ENCODE results near the gene TLL1. TPM values are rescaled to one million over a fixed set of nuclear protein-coding genes. Genes with fewer than 3 reads are reported as not detected.

The TLL1 gene
- total and polyA plus RNA-seq, 2 donors (not counting 3 experiments of a cell fraction or from before 2014, with no cell fraction given): 0.41 to 1.4 TPM

- BruUV-seq (replicated peaks): no TSS peak
- Histone ChIP-seq H3K4me1 (ENCODE audit: control insufficient read depth, extremely low read depth, insufficient read depth, low read length) (no peaks in the 10 kb centered on the region), H3K36me3 (ENCODE audit: control insufficient read depth in 2 of 2, extremely low read depth in 1 of 2, insufficient read depth in 2 of 2, low read length in 2 of 2) (no peaks in the 10 kb centered on the region), H3K27me3 (ENCODE audit: control insufficient read depth in 2 of 2, insufficient read depth in 2 of 2, low read length in 2 of 2) (no peaks in the 10 kb centered on the region), H3K27ac (ENCODE audit: insufficient read depth, low read depth, low read length) (no peak overlapping the region), H3K4me3 (replicated peaks in 1 of 3; ENCODE audit: insufficient read depth in 1 of 3, low read depth in 1 of 3, low read length in 3 of 3) (no peak overlapping the region), H3K79me2 (ENCODE audit: control insufficient read depth, insufficient read depth, low read length) (no peaks in the 10 kb centered on the region), H2AFZ (ENCODE audit: low read depth, low read length) (no peak overlapping the region), H3K9ac (replicated peaks; ENCODE audit: extremely low read depth, insufficient read depth, low read length) (no peak overlapping the region), H3K9me1 (replicated peaks; ENCODE audit: control insufficient read depth, extremely low read depth, insufficient read depth, low read length) (no peaks in the 10 kb centered on the region), H4K20me1 (replicated peaks; ENCODE audit: control insufficient read depth, extremely low read depth, insufficient read depth, low read length) (no peaks in the 10 kb centered on the region), H3K4me2 (ENCODE audit: insufficient read depth, low read length) (no peak overlapping the region), H3K9me3 (replicated peaks; ENCODE audit: control insufficient read depth, insufficient read depth, low read length) (no peaks in the 10 kb centered on the region)
- CTCF ChIA-PET: no interaction called here
- intact Hi-C loops (cut with micrococcal nuclease) (no loop called here), dilution Hi-C loops (cut with MboI; ENCODE audit: extremely low pct_ligation_motif_present, low sequenced_read_pairs) (no loop called here)
- FAIRE-seq (no peak), DNase-seq (ENCODE audit: low read depth, low spot score) (no peak)
- POLR2A ChIA-PET: no interaction called here
- TF ChIP-seq POLR2A (IDR thresholded peaks at IDR 0.05; ENCODE audit: low read depth, low read length) (no peak), EZH2 (IDR thresholded peaks at IDR 0.05; ENCODE audit: borderline replicate concordance, low read depth, low read length, severe bottlenecking) (no peak), FOS (IDR thresholded peaks at IDR 0.05; ENCODE audit: borderline replicate concordance, insufficient read depth, low read length) (no peak), JUN (IDR thresholded peaks at IDR 0.05; ENCODE audit: borderline replicate concordance, insufficient read depth, insufficient read length, low read depth) (no peak)
Measured at GRCh38 chr4:165967486-165967885, 94.4 kb downstream of the TLL1 start.

GRCh38 chr4:165970703-165971420 is 97.8 kb downstream of the TLL1 start:
- Histone ChIP-seq H3K9ac (replicated peaks; ENCODE audit: extremely low read depth, insufficient read depth, low read length) (no peak overlapping the region), H3K27ac (ENCODE audit: insufficient read depth, low read depth, low read length) (no peak overlapping the region), H2AFZ (ENCODE audit: low read depth, low read length) (no peak overlapping the region), H3K79me2 (ENCODE audit: control insufficient read depth, insufficient read depth, low read length) (no peaks in the 10 kb centered on the region), H3K4me1 (ENCODE audit: control insufficient read depth, extremely low read depth, insufficient read depth, low read length) (no peaks in the 10 kb centered on the region), H3K9me3 (replicated peaks; ENCODE audit: control insufficient read depth, insufficient read depth, low read length) (no peaks in the 10 kb centered on the region), H3K36me3 (ENCODE audit: control insufficient read depth in 2 of 2, extremely low read depth in 1 of 2, insufficient read depth in 2 of 2, low read length in 2 of 2) (no peaks in the 10 kb centered on the region), H3K27me3 (ENCODE audit: control insufficient read depth in 2 of 2, insufficient read depth in 2 of 2, low read length in 2 of 2) (no peaks in the 10 kb centered on the region), H4K20me1 (replicated peaks; ENCODE audit: control insufficient read depth, extremely low read depth, insufficient read depth, low read length) (no peaks in the 10 kb centered on the region), H3K4me3 (replicated peaks in 1 of 3; ENCODE audit: insufficient read depth in 1 of 3, low read depth in 1 of 3, low read length in 3 of 3) (no peak overlapping the region), H3K4me2 (ENCODE audit: insufficient read depth, low read length) (no peak overlapping the region), H3K9me1 (replicated peaks; ENCODE audit: control insufficient read depth, extremely low read depth, insufficient read depth, low read length) (no peaks in the 10 kb centered on the region)
- DNase-seq (ENCODE audit: low read depth, low spot score) (no peak), FAIRE-seq (no peak)
- POLR2A ChIA-PET: no interaction called here
- CTCF ChIA-PET: interaction anchor here (1.1 kb wide), 1 partner anchor 10 kb away, joined by 5 read pairs; no protein-coding TSS in a partner anchor
- dilution Hi-C loops (cut with MboI; ENCODE audit: extremely low pct_ligation_motif_present, low sequenced_read_pairs): no loop called here
- TF ChIP-seq JUN (IDR thresholded peaks at IDR 0.05; ENCODE audit: borderline replicate concordance, insufficient read depth, insufficient read length, low read depth) (no peak), FOS (IDR thresholded peaks at IDR 0.05; ENCODE audit: borderline replicate concordance, insufficient read depth, low read length) (no peak), POLR2A (IDR thresholded peaks at IDR 0.05; ENCODE audit: low read depth, low read length) (no peak), POLR2AphosphoS5 (IDR thresholded peaks at IDR 0.05; ENCODE audit: insufficient read depth, low read depth, low read length) (no peak), MYC (IDR thresholded peaks at IDR 0.05; ENCODE audit: low read depth, low read length) (no peak), EZH2 (IDR thresholded peaks at IDR 0.05; ENCODE audit: borderline replicate concordance, low read depth, low read length, severe bottlenecking) (no peak), MAX (IDR thresholded peaks at IDR 0.05; ENCODE audit: insufficient read depth, insufficient read length) (no peak), GATA2 (IDR thresholded peaks at IDR 0.05; ENCODE audit: insufficient read depth, insufficient read length, low read depth, low read length) (no peak), CTCF (IDR thresholded peaks at IDR 0.05; ENCODE audit: extremely low read depth in 1 of 2, insufficient read depth in 1 of 2, low read depth in 1 of 2, low read length in 2 of 2) (no peak)
- intact Hi-C loops (cut with micrococcal nuclease): no loop called here
- no TSS peak for BruUV-seq (replicated peaks)

Data from endothelial cell of umbilical vein (primary cell).